GM19395 (cell line): ENCODE results near the gene NMNAT2.

Experiments used
- ATAC-seq: cut with Tn5 transposase; IDR thresholded peaks from one replicate; pipeline ENCODE4 v1.9.1; 2021; ENCODE audit warnings: mild to moderate bottlenecking, moderate library complexity; ENCODE audit not compliant: unreplicated experiment

The NMNAT2 gene

GRCh38 chr1:183272390-183272848, 145.8 kb downstream of the NMNAT2 start:
- ATAC-seq: no peak

- ATAC-seq: no peak
These were observed 147.5 kb downstream of the NMNAT2 start for GRCh38 chr1:183270541-183271141.

GRCh38 chr1:183267646-183268431, 150.3 kb downstream of the NMNAT2 start:
- ATAC-seq: no peak

- ATAC-seq: no peak
These were observed 154.1 kb downstream of the NMNAT2 start for GRCh38 chr1:183263886-183264602.

- no peak for ATAC-seq
These were observed 155.5 kb downstream of the NMNAT2 start for GRCh38 chr1:183262628-183263200.

GRCh38 chr1:183259924-183260323, 158.3 kb downstream of the NMNAT2 start:
- no peak for ATAC-seq

- ATAC-seq: no peak
These were observed 163.1 kb downstream of the NMNAT2 start for GRCh38 chr1:183255073-183255472.

- no peak for ATAC-seq
These were observed 166.2 kb downstream of the NMNAT2 start for GRCh38 chr1:183251959-183252450.

GRCh38 chr1:183251101-183251958, 166.8 kb downstream of the NMNAT2 start:
- ATAC-seq: no peak

GRCh38 chr1:183249941-183250452, 168.2 kb downstream of the NMNAT2 start:
- no peak for ATAC-seq

GRCh38 chr1:183248989-183249691, 169.0 kb downstream of the NMNAT2 start:
- ATAC-seq: no peak

- ATAC-seq: no peak
These were observed 170.2 kb downstream of the NMNAT2 start for GRCh38 chr1:183247931-183248330.

GRCh38 chr1:183247484-183247883, 170.7 kb downstream of the NMNAT2 start:
- no peak for ATAC-seq

GRCh38 chr1:183247066-183247465, 171.1 kb downstream of the NMNAT2 start:
- ATAC-seq: no peak

GRCh38 chr1:183246436-183246835, 171.7 kb downstream of the NMNAT2 start:
- ATAC-seq: no peak

- ATAC-seq: no peak
These were observed 172.8 kb downstream of the NMNAT2 start for GRCh38 chr1:183245357-183245756.

- ATAC-seq: no peak
These were observed 173.7 kb downstream of the NMNAT2 start for GRCh38 chr1:183244466-183244865.

GRCh38 chr1:183243161-183244050, 174.8 kb downstream of the NMNAT2 start:
- ATAC-seq: no peak
